H1 (cell line): ENCODE data around the gene KLHL36. TPM values are rescaled to one million over a fixed set of nuclear protein-coding genes. Genes with fewer than 3 reads are reported as not detected.

Source experiments
- BACH1 ChIP-seq: IDR thresholded peaks from 2 replicates; pipeline ENCODE4 v1.6.1; 2012; ENCODE audit warnings: low read length, improper control_type of control experiment
- polyA plus RNA-seq, 7 experiments: library from polyadenylated mRNA; depleted of rRNA in 3 of 7; stranded (reverse) in 5 of 7; unstranded in 2 of 7; fragments of >200 nt in 5 of 7; fragments of 200-250 nt in 2 of 7; gene quantifications; 1 replicate in 5 of 7; 2 replicates in 1 of 7; 4 replicates in 1 of 7; pipeline versions ENCODE4 v1.2.1 to v1.2.3, GENCODE V29; 2011 to 2013; ENCODE audit warnings: missing spikeins in 2 of 7, mixed read lengths in 2 of 7
- total RNA-seq: library from RNA; stranded (reverse); fragmentation: NEBNext Ultra II Directional; extraction: Animal tissue kit (Norgen Biotek cat#: 25700); gene quantifications from 2 replicates; pipeline ENCODE4 v1.2.1, GENCODE V29; 2021
- TF ChIP-seq, protein P1 (sequence below): IDR thresholded peaks from 2 replicates; pipeline ENCODE4 v1.6.1; 2012; ENCODE audit warnings: inconsistent platforms

Gene KLHL36
- total and polyA plus RNA-seq, 2 of the 8 experiments (the other 6 are each of a cell fraction or from before 2014, with no cell fraction given), result 22.9 to 33.6 TPM

DNA sequence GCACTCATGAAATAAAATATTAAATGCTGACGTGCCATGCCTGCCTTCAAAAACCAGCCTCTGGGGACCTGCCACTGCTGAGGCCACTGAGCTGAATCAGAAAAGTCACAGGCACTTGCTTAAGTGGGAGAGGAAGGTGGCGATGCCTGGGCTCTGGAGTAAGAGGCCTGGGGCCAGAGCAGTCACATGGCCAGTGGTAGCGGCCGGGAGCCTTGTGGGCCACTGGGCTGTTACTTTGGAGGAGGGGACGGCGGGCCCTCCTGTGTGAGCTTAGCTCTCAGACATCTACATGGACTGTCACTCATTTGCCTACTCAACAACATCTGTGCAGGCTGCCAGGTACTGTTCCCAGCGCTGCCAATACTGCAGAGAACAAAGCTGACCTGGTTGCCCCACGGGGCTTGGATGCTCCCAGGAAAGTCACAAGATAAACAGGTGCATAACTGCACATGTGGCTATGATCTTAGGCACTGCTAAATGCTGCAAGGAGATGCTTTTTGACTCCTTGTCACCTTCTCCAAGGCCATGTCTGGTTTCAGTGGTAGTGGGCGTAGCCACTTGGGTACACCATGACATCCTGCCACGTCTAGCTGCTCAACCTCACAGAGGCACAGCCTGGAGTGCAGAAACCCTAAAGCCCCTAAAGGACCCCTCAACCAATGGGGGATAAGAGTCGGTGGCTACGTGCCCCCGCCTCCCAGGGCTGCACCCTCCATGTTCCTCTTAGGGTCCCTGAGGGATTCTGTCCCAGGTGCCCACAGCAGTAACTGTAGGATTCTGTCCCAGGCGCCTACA lies 42.0 kb upstream of the KLHL36 start (continued):
- TF ChIP-seq, protein P1, sequence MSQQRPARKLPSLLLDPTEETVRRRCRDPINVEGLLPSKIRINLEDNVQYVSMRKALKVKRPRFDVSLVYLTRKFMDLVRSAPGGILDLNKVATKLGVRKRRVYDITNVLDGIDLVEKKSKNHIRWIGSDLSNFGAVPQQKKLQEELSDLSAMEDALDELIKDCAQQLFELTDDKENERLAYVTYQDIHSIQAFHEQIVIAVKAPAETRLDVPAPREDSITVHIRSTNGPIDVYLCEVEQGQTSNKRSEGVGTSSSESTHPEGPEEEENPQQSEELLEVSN, result no peak
- no peak for TF ChIP-seq BACH1
